Myocyte (in vitro differentiated cells): ENCODE results near the gene GABBR2. TPM values are rescaled to one million over a fixed set of nuclear protein-coding genes. Genes with fewer than 3 reads are reported as not detected.
"Not testable (repeated sequence)": the region's sequence is repeated elsewhere in the genome, so short reads cannot be mapped to it uniquely, and the experiment has no call there.

Source experiments
- DNase-seq: peaks from one replicate; pipeline ENCODE4 v3.0.0-alpha.2; 2012; ENCODE audit warnings: low read depth
- total RNA-seq: library from RNA; depleted of rRNA; stranded (reverse); fragments of >200 nt; gene quantifications from 2 replicates; pipeline ENCODE4 v1.2.3, GENCODE V29; 2014

The GABBR2 gene
- total RNA-seq, 1 donor from 2014 or later: 0.51 TPM

DNA sequence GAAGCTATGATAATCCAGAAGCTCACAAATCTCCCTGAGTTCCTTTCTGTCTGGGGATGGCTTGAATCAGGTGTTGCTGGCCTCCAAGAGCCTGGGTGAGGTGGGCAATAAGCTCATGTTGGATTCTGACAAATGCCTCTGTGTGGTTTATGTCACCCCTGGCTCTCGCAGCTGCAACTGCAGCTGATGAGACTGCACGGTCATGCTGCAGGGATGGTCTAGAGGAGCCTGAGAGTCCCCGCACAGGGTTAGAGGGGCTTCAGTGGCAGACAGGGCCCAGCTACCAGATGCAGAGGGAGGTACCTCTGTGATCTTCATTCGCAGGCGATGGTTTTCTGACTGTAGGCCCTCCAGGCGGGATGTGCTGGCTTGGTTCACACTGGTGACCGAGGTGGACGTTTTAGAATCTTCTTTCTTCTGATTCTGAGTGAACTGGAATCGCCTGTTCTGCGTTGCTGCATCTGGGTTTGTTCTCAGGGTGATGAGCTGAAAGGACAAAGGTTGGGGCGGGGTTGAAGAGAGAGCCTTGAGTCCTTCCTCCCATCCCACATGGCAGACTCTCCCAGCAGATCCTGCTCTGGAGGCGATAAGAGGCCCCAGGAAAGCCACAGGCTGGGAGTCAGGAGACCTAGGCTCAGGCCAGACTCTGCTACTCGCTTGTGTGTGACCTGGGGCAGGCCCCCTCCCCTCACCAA, 405.6 kb downstream of the GABBR2 start:
- DNase-seq: no peak

GRCh38 chr9:98302150-98302549, 406.6 kb downstream of the GABBR2 start:
- no peak for DNase-seq

DNA sequence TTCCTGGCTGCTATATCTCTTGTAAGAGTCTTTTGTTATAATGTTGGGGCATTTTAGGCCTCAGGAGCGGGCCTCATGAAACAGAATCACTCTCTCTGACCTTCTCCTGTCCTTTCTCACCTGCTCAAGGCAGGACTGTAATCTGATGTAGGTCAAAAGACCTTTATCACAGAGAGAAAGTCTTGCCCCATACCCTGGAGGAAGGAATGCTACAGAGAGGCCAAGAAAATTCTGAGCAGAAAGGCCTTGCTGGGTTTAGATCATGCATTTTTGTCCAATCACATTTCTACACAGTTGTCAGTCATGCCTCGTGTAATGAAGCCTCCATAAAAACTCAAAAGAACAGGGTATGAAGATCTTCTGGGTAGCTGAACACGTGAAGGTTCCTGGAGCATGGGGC, 408.1 kb downstream of the GABBR2 start:
- DNase-seq: no peak

DNA sequence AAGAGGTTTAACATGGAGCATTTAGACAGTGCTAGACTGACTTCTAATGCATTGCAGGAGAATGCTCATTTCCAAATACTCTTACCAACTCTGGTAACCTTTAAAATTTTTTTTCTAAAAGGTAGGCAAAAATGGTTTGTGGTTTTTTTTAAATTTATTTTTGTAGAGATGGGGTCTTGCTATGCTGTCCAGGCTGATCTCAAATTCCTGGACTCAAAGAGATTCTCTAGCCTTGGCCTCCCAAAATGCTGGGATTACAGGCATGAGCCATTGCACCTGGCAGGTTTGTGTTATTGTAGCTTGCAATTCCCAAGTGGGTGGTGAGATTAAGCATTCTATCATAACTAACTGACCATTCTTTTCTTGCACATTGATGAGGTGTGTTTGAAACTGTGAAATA, 410.3 kb downstream of the GABBR2 start:
- DNase-seq: no peak

DNA sequence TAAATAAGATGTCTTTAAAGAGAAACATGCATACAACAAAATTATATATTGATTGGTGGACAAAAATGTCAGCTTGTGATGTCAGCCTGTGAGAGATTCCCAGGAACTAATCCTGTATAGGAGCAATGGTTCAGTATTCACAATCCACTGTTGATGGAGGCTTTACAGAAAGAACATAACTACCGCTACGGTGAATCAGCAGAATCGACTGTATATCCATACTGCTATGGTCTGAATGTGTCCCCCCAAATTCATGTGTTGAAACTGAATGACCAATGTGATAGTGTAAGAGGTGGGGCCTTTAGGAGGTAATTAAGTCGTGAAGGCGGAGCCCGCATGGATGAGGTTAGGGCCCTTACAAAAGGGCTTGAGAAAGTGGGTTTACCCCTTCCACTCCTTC, 412.9 kb downstream of the GABBR2 start:
- DNase-seq: no peak

- DNase-seq: no peak
Observed at GRCh38 chr9:98291820-98292219, 416.9 kb downstream of the GABBR2 start.

- DNase-seq: no peak
Observed at GRCh38 chr9:98290411-98290810, 418.3 kb downstream of the GABBR2 start.

GRCh38 chr9:98289614-98290201, 419.0 kb downstream of the GABBR2 start:
- DNase-seq: no peak

DNA sequence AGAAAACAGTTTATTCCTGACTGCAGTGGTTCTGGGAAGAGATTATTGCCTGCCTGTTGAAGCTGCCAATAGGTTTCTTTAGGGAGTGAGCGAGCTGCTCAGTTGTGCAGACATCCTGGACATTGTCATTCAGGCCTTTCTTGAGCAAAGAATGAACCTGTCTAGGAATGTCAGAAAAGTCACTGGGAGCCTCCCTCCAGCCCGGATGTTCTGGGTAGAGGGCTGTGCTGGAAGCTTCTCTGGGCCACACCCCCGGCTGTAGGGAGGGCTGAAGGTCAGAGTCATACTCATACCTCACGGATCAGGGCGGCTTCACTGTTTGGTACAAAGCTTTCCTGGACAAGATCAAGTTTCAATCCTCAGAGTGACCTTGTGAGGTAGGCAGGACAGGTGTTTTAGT, 419.9 kb downstream of the GABBR2 start:
- DNase-seq: no peak

GRCh38 chr9:98287384-98287783, 421.4 kb downstream of the GABBR2 start:
- DNase-seq: no peak

DNA sequence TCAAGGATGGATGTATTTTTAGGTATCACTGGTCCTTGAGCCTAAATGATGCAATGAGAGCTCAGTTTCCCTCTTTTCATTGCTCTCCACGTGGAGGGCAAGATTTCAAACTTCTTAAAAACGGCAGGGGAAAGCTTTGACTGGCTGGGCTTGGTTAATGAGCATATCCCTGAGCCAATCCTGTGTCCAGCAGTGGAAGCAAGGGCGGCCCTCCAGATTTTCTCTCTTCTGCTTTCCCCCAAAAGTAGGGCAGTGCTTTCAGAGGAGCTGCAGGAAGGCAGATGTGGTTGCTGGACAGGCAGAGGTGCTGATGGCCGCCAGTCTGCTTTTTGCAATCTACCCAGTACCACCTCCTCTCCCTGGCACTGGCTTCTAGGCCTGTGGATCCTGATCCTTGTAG, 423.3 kb downstream of the GABBR2 start:
- no peak for DNase-seq

- DNase-seq: no peak
Observed at GRCh38 chr9:98284754-98285153, 424.0 kb downstream of the GABBR2 start.

DNA sequence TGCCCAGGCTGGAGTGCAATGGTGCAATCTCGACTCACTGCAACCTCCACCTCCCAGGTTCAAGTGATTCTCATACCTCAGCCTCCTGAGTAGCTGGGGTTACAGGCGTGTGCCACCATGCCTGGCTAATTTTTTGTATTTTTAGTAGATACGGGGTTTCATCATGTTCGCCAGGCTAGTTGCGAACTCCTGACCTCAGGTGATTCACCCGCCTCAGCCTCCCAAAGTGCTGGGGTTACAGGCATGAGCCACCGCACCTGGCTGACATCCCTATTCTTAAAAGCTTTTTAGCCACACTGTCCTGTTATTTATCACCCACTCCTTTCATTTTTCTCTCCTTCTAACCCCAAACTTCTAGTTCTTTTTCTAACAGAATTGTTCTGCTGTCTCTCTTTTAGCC, 425.6 kb downstream of the GABBR2 start:
- not testable (repeated sequence) for DNase-seq

GRCh38 chr9:98281281-98281680, 427.5 kb downstream of the GABBR2 start:
- no peak for DNase-seq

DNA sequence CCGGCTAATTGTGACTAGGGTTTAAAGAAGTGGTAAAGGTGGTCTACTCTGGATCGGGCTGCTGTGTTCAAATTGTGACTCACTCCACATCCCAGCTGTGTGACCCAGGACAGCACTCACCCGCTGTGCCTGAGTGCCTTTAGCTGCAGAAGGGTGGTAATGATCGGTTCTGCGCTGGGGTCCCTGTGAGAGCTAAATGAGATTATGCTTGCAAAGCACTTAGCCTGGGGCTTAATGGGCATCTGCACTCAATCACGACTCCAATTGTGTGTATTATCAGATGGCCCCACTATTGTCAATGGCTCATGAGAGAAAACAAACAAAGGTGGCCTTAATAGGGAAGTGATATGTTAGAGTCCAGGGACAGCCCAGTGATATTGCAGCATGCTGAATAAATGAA, 428.2 kb downstream of the GABBR2 start:
- DNase-seq: no peak

DNA sequence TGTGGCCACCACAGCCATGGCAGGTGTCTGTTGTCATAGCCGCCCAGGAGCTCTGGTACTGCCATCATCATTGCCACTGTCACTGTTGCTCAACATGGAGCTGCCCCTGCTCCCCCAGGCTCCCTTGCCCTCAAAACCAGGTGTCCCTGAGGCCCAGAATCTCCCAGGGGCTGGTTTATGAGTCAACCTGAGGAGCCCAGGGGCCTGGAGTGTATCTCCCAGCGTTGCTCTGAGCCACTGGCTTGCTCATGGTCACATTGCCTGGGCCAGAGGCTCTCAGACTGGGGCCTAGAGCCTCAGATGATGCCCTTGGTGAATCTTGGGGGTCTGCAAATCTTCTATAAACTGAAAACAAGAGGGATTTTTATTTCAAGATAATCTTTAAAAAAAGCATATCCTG, 428.6 kb downstream of the GABBR2 start:
- DNase-seq: no peak

GRCh38 chr9:98276907-98277469, 431.7 kb downstream of the GABBR2 start:
- peak; percentile 51 for DNase-seq

DNA sequence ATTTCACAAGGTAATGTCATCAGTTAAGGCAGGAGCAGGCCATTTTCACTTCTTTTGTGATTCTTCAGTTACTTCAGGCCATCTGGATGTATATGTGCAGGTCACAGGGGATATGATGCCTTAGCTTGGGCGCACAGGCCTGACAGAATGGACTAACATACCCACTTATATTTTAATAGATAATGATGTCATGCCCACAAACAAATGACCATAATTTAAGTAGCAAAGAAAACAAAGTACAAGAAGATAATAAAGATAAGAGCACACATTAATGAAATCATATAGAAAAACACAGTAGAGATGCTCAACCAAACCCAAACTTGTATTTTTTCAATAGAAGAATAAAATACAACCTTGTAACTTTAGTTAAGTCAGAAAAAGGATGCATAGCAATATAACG, 433.6 kb downstream of the GABBR2 start:
- no peak for DNase-seq

GRCh38 chr9:98272083-98272482, 436.7 kb downstream of the GABBR2 start:
- no peak for DNase-seq

DNA sequence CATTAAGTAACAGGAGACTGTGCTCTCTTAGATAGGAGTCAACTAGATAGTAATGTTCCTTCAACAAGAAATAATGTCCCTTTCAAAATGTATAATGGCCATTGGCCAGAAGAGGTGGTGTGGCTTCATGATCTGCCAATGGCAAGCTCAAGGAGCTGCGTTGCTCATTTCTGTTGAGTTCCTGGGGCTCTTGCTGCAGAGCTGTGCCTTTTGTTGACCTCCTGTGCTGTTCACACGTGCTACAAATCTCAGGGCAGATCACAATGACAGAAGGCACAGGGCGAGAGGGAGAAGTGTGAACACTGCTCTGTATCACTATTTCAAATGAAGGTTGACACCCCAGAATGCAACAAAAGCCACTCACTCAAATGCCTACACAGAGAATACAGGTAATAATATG, 437.3 kb downstream of the GABBR2 start:
- DNase-seq: peak; percentile 53

GRCh38 chr9:98270284-98270683, 438.5 kb downstream of the GABBR2 start:
- DNase-seq: peak; percentile 91

GRCh38 chr9:98269652-98270051, 439.1 kb downstream of the GABBR2 start:
- not testable (repeated sequence) for DNase-seq

- DNase-seq: not testable (repeated sequence)
Observed at GRCh38 chr9:98267556-98267955, 441.2 kb downstream of the GABBR2 start.
